CD4-positive, alpha-beta T cell treated with Interferon gamma for 1 hour (primary cell): ENCODE results near the gene SEC23A.
"Not testable (repeated sequence)": the region's sequence is repeated elsewhere in the genome, so short reads cannot be mapped to it uniquely, and the experiment has no call there.

Experiments used
- DNase-seq: peaks from one replicate; pipeline ENCODE4 v3.0.0-alpha.2; 2020

The SEC23A gene

DNA sequence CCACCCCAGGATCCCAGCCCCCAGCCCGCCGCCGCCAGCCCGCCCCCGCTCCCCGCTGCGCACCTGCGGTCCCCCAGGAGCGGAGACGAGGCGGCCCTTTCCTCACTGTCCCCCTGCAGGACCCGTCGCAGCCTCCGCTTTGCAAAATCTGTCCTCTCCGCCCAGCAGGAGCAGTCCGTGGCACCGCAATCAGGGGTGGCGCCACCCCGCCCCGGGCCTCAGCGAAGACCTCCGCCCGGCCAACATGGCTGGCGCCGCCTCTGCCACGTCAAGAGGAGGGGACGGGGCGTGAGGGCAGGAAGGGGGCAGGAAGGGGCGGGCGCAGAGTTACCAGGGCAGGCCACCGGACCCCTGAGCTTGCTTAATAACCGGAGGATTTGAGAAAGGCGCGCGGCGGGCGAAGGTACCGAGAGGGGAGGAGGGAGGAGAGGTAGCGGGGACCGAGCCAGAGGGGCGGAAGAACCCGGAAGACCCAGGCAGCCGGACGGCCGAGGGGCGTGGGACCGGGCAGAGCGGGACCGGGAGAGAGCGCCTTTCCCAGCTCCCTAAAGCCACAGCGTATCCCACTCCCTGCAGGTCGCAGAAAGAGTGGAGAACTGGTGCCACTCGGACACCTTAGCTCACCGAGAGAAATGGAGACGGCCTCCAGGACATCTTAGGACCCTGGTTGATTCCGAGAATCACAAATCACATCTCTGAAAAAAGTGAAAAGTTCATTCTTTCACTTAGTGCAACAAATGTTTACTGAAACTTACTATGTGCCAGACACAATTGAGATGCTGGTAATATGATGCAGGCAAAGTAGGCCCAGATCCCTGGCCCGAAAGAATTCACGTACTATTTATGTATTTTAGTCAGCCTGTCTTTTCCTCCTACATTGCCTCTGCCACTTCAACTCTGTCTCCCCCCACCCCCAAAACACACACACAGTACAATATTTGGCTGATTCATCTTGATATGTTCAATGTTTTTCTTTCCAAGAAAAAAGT is at the start of gene SEC23A:
TSS of gene SEC23A (minus strand) at position 267 of the 989 bp plus-strand sequence. CDS start 7,117 bp downstream, outside the sequence.
- DNase-seq = peak; percentile 87

DNA sequence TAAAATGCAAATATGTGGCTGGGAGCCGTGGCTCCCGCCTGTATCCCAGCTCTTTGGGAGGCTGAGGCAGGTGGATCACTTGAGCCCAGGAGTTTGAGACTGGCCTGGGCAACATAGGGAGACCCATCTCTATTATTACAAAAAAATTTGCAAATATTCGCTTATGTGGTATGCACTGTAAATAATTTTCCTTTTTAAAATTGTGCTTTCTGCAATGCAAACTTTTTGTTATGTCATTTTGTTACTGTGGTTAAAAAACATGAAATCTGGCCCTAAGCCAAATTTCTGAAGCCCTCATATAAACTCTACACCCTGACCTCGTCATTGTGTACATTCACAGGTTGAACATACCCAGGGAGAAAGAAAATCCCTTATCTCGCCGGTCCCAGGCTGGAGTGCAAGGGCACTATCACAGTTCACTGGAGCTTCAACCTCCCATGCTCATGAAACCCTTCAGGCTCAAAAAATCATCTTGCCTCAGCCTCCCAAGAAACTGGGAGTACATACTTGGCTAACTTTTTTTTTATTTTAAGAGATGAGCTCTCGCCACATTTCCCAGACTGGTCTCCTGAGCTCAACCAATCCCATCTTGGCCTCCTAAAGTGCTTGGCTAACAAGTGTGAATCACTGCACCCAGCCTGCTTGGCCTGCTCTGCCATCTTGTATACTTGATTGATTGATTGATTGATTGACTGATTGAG is 42.4 kb upstream of the SEC23A start:
- no peak for DNase-seq

GRCh38 chr14:39143226-39143625 is 40.2 kb upstream of the SEC23A start:
- DNase-seq = not testable (repeated sequence)

DNA sequence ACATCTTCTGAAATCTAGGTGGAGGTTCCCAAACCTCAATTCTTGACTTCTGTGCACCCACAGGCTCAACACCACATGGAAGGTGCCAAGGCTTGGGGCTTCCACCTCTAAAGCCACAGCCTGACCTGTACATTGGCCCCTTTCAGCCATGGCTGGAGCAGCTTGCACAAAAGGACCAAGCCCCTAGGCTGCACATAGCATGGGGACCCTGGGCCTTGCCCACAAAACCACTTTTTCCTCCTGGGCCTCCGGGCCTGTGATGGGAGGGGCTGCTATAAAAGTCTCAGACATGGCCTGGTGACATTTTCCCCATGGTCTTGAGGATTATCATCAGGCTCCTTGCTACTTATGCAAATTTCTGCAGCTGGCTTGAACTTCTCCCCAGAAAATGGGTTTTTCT is 38.6 kb upstream of the SEC23A start:
- DNase-seq = not testable (repeated sequence)

DNA sequence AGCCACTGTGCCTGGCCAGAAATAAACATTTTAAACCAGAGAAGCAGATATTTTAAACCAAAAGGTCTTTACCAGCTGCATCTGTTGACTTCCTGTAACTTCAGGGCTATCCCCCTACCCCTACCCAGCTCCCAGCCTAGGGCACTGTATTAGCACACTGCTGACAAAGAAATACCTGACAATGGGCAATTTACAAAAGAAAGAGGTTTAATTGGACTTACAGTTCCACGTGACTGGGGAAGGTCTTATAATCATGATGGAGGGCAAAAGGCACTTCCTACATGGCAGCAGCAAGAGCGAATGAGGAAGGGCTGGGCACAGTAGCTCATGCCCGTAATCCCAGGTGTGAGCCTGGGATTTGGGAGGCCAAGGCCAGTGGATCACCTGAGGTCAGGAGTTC is 37.1 kb upstream of the SEC23A start:
- no peak for DNase-seq

GRCh38 chr14:39138440-39138839 is 35.4 kb upstream of the SEC23A start:
- DNase-seq = no peak

DNA sequence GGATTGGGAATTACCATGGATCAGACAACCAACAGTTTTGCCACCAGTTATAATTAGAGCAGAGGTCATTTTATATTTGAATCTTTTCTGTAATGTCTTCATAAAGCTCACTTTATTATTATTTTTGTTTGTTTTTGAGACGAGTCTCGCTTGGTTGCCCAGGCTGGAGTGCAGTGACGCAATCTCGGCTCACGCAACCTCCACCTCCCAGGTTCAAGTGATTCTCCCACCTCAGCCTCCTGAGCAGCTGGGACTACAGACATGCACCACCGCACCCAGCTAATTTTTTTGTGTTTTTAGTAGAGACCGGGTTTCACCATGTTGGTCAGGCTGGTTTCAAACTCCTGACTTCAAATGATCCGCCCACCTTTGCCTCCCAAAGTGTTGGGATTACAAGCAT is 34.8 kb upstream of the SEC23A start:
- not testable (repeated sequence) for DNase-seq

- no peak for DNase-seq
Observed at GRCh38 chr14:39122330-39123138, 19.5 kb upstream of the SEC23A start.

GRCh38 chr14:39114073-39114838 is 11.2 kb upstream of the SEC23A start, which contains the start of gene GEMIN2:
GEMIN2 (plus strand) TSS chr14:39114323; CDS start chr14:39114339, 16 bp downstream.
- DNase-seq = peak; percentile 94

- no peak for DNase-seq
Observed at GRCh38 chr14:39113685-39114072, 10.6 kb upstream of the SEC23A start.

GRCh38 chr14:39109893-39110715 is 7.1 kb upstream of the SEC23A start:
- no peak for DNase-seq

- no peak for DNase-seq
Observed at GRCh38 chr14:39108791-39109190, 5.8 kb upstream of the SEC23A start.

- DNase-seq = no peak
Observed at GRCh38 chr14:39107591-39107996, 4.6 kb upstream of the SEC23A start.

GRCh38 chr14:39104078-39104801 is 1.2 kb upstream of the SEC23A start:
- not testable (repeated sequence) for DNase-seq

DNA sequence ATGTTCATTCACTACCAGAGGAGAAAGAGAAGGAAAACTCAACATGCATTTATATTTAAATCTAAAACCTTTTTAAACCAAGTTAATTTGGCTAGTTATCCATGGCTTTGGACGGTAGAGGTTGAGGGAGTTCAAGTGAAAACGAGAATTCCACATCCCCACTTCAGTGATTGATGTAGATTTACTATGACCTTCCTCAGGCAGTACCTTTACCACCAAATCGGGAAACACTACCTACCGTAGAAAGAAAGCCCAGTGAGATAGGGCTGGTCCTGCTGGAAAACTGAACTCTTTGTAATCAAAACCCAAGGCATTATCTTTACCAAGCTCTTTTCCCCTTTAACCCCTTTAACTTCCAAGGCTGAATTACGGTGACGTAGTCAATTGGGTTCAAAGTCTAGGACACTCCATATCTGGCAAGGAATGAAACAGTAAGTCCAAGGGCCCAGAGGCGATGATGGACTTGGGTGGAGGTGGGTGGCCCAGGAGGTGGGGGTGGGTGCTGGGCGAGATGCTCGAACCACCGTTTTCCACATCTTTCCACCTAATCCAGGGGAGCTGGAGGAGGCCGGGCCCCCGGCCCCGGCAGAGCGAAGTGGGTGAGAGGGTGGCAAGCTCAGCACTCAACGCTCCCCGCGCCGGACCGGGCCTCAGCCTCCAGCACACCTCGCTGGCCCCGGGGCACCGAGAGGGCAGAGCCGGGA is 618 bp downstream of the SEC23A start:
- DNase-seq = no peak

DNA sequence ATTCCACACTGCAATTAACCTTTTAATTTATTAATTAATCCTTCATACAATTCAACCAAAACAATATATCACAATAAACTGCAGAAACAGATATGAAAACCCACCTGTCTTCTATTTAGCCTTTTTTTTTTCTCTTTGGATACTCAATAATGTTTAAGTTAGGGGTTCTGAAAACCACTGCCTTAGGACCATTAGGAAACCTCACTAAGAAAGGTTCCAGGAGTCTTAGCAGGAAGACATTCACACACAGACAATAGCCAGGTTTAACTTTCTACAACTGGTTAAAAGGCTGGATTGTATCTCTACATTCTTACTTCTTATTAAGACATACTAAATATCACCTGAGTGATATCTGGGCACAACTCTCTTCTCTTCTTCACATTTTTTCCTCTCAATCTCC is 3.3 kb downstream of the SEC23A start:
- DNase-seq = no peak

DNA sequence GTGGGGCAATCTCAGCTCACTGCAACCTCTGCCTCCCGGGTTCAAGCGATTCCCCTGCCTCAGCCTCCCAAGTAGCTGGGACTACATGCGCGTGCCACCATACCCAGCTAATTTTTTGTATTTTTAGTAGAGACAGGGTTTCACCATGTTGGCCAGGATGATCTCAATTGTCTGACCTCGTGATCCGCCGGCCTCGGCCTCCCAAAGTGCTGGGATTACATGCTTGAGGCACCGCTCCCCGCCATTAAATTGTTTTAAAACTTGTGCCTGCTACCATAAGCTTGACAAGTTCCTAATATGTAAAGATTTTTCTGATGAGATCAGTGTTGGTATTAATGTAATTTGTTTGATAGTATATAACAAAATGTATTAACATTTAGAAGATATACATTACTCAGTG is 3.8 kb downstream of the SEC23A start:
- not testable (repeated sequence) for DNase-seq

- no peak for DNase-seq
Observed at GRCh38 chr14:39097159-39097558, 5.9 kb downstream of the SEC23A start.

- DNase-seq = no peak
Observed at GRCh38 chr14:39094515-39094914, 8.5 kb downstream of the SEC23A start.

DNA sequence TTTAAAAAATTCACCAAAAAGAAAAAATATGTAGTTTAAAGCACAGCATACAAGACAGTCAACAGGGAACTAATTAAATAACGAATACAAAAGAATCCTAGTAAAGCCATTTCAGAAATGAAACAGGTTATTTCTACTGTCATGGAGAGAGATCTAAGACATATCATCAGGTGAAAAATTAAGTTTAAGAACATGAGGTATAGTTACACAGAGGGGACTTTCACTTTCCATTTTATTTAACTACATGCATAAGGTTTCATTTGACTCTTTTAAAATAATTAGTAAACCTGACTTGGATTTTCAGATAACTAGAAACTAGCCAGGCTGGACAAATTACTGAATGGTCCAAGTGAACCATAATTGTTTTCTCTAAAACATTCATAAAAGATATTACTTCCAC is 11.3 kb downstream of the SEC23A start:
- DNase-seq = no peak
